Neural cell (in vitro differentiated cells): Measurements from ENCODE around the gene MRPL44.

ENCODE experiments used
- CTCF ChIP-seq: fragments of 450-650 bp; IDR thresholded peaks from 2 replicates; pipeline ENCODE4 v1.5.1; 2014; ENCODE audit warnings: antibody characterized with exemption, mild to moderate bottlenecking, moderate library complexity; ENCODE audit not compliant: poor library complexity, severe bottlenecking
- EP300 ChIP-seq: fragments of 450-650 bp; conservative IDR thresholded peaks from 2 replicates; pipeline ENCODE4 v1.6.1; 2014; ENCODE audit warnings: antibody characterized with exemption, mild to moderate bottlenecking, moderate library complexity; ENCODE audit not compliant: poor library complexity, severe bottlenecking
- POLR2AphosphoS5 ChIP-seq: IDR thresholded peaks from 2 replicates; pipeline ENCODE4 v1.6.1; 2012
- RAD21 ChIP-seq: fragments of 450-650 bp; conservative IDR thresholded peaks from 2 replicates; pipeline ENCODE4 v1.6.1; 2014; ENCODE audit warnings: antibody characterized with exemption, mild to moderate bottlenecking, moderate library complexity

- no peak for TF ChIP-seq CTCF
- TF ChIP-seq EP300 = no peak
- no peak for TF ChIP-seq RAD21
- no peak for TF ChIP-seq POLR2AphosphoS5
These were observed 48.1 kb upstream of the MRPL44 start for GRCh38 chr2:223909001-223909741.
